D341Med (cell line): Measurements from ENCODE around the gene STARD4.

ENCODE experiments used
- DNase-seq: peaks from one replicate; pipeline ENCODE4 v3.0.0; 2012; ENCODE audit warnings: low spot score

STARD4 gene

GRCh38 chr5:111512375-111513130, at the start of gene STARD4:
TSS of gene STARD4 (minus strand) at chr5:111512535. CDS start at chr5:111507433, 5,102 bp downstream.
- DNase-seq = peak; percentile 97

DNA sequence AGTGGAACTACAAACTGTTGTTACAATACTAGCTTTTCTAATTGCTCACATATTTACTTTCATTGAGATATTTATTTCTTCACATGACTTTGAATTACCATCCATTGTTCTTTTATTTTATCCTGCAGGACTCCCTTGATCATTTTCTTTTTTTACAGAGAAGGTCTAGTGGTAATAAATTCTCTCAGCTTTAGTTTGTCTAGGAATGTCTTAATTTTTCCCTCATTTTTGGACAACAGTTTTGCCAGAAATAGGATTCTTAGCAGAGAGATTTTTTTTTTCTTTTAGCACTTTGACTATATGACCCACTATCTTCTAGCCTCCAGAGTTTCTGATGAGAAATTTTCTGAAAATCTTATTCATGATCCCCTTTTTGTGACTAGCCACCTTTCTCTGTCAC, 47.3 kb upstream of the STARD4 start:
- no peak for DNase-seq

DNA sequence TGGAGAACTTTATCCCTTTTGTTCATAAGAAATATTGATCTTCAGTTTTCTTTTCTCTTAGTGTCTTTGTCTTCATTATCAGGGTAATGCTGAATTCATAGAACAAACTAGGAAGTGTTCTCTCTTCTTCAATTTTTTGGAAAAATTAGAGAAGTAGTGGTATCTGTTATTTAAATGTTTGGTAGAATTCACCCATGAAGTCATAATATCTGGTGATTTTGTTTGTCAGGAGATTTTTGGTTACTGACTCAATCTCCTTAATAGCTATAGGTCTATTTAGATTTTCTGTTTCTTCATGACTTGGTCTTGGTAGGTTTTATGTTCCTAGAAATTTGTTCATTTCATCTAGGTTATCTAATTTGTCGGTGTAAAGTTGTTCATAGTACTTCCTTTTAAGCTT, 45.4 kb upstream of the STARD4 start:
- no peak for DNase-seq

GRCh38 chr5:111557111-111557510, 44.8 kb upstream of the STARD4 start:
- DNase-seq = no peak

GRCh38 chr5:111556501-111556900, 44.2 kb upstream of the STARD4 start:
- no peak for DNase-seq

- DNase-seq = no peak
Observed at GRCh38 chr5:111555760-111556159, 43.4 kb upstream of the STARD4 start.

GRCh38 chr5:111553868-111554267, 41.5 kb upstream of the STARD4 start:
- no peak for DNase-seq

DNA sequence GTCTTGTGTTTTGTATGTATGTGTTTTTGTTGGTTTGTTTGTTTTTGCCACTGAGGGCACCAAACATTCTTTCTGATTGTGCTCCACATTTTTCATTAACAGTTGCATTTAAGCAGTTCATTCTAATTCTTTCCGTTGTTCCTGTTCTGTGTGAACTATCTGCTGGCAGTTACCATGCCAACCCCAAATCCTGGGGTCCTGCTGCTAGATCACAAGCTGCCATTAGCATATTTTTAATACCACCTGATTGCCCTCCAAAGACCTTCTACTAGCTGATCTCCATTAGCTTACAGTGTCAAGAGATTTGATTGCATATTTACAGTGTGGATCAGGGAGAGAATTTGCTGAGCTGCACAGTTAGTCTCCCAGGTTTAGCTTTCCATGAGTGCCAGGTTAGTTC, 40.6 kb upstream of the STARD4 start:
- no peak for DNase-seq

GRCh38 chr5:111552492-111552891, 40.2 kb upstream of the STARD4 start:
- no peak for DNase-seq

- DNase-seq = no peak
Observed at GRCh38 chr5:111551569-111552275, 39.4 kb upstream of the STARD4 start.

- DNase-seq = no peak
Observed at GRCh38 chr5:111551161-111551560, 38.8 kb upstream of the STARD4 start.

GRCh38 chr5:111550282-111551020, 38.1 kb upstream of the STARD4 start:
- DNase-seq = peak; percentile 78

DNA sequence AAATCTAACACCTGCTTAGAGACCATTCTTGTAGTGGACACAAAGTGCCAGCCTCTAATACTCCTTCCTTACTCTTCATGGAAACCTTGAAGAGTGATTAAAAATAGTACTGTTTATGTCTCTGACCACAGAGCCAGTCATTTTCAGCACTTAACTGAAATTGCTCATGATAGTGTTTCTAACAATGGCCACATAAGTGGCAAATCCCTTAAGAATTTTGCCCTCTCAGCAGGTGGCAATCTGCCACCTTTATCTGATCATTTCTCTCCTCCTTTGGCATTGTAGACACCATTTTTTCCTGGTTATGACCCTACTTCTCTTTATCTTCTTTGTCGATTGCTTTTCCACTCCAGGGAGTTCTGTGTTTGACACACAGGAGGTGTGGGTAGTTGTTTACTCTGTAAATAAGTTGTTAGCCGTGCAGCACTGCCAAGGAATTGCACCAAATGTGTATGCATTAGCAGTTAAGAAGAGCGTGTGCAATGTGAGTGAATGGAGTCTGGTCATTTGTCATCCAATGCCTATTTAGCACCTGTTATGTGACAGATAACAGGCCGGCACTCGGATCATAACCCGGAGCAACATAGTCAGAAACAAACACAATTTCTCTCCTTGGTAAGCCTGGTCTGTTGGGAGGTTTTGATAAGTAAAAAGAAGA, 36.8 kb upstream of the STARD4 start:
- no peak for DNase-seq

GRCh38 chr5:111548348-111548950, 36.1 kb upstream of the STARD4 start:
- no peak for DNase-seq

DNA sequence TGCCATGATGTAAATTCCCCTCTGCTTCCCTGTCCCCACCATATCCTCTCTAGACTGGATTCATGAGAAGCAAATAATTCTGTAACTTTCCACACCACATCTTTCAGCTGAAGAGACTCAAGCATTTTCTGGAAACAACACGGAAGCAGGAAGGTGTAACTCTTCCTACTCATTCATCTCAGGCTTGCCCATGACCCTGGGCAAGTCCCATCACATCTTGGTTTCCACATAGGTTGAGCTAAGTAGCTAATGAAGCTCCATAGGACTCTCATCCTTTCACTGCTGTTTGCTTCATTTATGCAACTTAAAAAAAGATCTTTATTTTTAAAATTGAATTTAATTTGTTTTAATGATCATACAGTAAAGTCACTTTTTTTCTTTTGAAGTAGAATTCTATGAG, 32.7 kb upstream of the STARD4 start:
- no peak for DNase-seq

GRCh38 chr5:111537141-111538024, 25.0 kb upstream of the STARD4 start:
- DNase-seq = no peak

DNA sequence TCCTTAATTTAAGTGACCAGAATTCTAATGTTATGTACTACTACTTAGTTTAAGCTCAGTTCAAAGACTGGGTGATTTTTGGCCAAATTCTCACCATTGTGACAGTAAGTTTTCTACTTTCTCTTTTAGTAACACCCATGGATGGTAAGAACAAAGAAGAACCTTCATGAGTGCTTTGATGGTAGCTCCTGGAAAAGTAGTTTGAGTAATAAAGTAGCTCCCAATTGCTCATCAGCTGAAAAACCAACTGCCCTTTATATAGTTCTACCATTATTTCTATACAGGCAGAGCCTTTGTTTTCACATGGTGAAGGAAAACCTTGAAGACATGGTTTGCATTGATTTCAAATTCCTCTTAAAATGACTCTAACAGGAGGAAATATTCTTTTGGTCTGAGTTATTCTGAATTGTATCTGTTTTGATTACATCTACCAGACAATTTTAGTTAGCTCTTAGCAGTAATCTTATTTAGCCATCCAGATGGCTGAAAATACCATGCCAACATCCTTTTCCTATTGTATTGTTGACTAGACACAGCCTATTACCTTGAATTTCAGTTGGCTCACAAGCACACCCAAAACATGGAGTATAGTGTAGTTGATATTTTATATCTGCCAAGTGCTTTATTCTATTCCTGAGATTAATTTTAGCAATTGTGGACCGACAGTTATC, 23.7 kb upstream of the STARD4 start:
- DNase-seq = no peak

GRCh38 chr5:111532886-111533582, 20.7 kb upstream of the STARD4 start:
- no peak for DNase-seq

DNA sequence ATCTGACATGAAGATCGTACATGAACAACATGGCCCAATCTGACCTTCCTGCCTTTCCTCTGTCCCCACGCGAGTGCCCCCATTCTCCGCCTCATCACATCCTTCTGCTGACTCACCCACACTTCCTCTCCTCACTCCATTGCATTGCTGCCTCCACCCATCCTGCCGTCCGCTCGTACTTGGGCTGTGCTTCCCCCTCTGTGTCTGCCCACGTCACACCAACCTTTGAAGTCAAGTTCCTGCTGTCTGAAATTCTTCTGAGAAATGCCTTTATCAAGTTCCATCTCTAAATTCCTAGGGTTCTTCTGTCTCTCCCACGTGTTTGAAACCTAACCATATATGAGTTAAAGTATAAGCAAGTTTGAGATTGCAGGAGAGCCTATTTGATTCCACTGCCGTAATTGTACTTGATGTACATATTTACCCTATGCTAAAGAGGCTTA, 18.0 kb upstream of the STARD4 start:
- DNase-seq = no peak

GRCh38 chr5:111528056-111528455, 15.7 kb upstream of the STARD4 start:
- DNase-seq = no peak
